Activated gamma-delta T cell (primary cell): Measurements from ENCODE around the gene ALKBH7.

Experiments
- DNase-seq: peaks from one replicate; lab custom pipeline; 2025; lab: John Stamatoyannopoulos, UW

ALKBH7 gene

DNA sequence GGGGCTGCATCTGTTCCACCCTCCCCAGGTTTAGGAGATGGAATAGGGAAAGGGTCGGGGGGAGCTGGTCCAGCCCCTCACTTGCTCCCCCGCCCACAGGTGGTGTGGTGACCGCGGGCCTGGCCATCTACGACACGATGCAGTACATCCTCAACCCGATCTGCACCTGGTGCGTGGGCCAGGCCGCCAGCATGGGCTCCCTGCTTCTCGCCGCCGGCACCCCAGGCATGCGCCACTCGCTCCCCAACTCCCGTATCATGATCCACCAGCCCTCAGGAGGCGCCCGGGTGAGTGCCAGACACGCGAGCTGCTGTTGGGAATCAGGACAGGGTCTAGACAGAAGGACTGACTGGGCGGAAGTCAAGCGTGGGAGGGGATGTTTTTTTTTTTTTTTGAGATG lies 8.2 kb upstream of the ALKBH7 start:
- DNase-seq = no peak

- DNase-seq = peak; percentile 96
Measured at GRCh38 chr19:6373096-6373812, 660 bp downstream of the ALKBH7 start.

GRCh38 chr19:6373813-6374108 lies 1.2 kb downstream of the ALKBH7 start:
- no peak for DNase-seq

- DNase-seq = no peak
Measured at GRCh38 chr19:6374161-6374709, 1.6 kb downstream of the ALKBH7 start.

- no peak for DNase-seq
Measured at GRCh38 chr19:6374711-6375410, 2.3 kb downstream of the ALKBH7 start.

- no peak for DNase-seq
Measured at GRCh38 chr19:6375411-6376010, 2.9 kb downstream of the ALKBH7 start, which contains the start of gene PSPN. PSPN (minus strand) TSS chr19:6375933; CDS start chr19:6375849, 84 bp downstream.

- DNase-seq = no peak
Measured at GRCh38 chr19:6376512-6377190, 4.1 kb downstream of the ALKBH7 start.

DNA sequence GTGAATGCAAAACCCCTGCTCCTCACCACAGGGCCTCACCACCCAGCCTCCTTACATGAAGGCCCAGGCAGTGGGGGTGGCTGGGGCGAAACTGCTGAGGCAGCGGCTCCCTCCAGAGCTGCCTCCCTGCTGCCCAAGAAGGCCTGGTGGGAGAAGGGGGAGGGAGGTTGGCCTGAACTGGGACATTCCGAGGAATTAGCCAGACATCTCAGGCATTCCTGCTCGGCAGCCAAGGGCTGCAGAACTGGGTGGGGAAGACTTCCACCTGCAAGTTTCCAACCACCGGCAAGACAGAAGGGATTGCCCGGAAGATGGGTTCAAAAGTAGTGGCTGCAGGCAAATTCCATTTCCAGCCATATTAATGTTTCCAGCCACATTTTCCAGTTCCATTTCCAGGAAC lies 5.4 kb downstream of the ALKBH7 start:
- DNase-seq = no peak

DNA sequence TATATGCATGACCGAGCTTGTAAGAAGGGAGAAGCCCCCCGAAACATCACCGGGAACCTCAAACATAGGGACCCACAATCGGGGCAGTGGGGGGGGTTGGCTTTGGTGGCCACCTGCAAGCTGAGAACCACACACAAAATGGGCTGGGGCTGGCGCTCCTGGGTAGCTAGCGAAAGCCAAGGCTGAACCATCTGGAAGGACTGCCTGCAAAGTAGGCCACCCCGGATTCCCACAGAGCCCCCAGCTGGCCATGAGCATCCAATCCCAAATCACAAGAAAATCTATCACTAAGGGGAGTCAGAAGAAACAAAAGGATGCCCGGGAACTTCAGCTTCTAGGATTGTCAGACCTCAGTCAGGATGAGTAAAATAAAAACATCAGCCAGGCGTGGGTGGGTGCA lies 5.9 kb downstream of the ALKBH7 start:
- DNase-seq = no peak

- no peak for DNase-seq
Measured at GRCh38 chr19:6379744-6380143, 7.2 kb downstream of the ALKBH7 start.

- no peak for DNase-seq
Measured at GRCh38 chr19:6381030-6381750, 8.6 kb downstream of the ALKBH7 start.

GRCh38 chr19:6383188-6383587 lies 10.6 kb downstream of the ALKBH7 start:
- DNase-seq = no peak

DNA sequence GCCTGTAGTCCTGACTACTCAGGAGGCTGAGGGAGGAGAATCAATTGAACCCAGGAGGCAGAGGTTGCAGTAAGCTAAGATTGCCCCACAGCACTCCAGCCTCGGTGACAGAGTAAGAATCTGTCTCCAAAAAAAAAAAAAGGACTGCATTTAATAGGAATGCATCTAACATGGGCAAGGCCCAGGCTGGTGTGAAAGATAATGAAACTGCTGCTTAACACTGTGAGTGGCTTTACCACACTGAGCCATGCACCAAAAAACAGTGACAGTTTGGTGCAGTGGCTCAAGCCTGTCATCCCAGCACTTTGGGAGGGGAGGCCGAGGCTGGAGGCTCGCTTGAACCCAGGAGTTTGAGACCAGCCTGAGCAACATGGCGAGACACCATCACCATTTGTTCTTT lies 11.8 kb downstream of the ALKBH7 start:
- DNase-seq = no peak

GRCh38 chr19:6387372-6387771 lies 14.8 kb downstream of the ALKBH7 start:
- no peak for DNase-seq

DNA sequence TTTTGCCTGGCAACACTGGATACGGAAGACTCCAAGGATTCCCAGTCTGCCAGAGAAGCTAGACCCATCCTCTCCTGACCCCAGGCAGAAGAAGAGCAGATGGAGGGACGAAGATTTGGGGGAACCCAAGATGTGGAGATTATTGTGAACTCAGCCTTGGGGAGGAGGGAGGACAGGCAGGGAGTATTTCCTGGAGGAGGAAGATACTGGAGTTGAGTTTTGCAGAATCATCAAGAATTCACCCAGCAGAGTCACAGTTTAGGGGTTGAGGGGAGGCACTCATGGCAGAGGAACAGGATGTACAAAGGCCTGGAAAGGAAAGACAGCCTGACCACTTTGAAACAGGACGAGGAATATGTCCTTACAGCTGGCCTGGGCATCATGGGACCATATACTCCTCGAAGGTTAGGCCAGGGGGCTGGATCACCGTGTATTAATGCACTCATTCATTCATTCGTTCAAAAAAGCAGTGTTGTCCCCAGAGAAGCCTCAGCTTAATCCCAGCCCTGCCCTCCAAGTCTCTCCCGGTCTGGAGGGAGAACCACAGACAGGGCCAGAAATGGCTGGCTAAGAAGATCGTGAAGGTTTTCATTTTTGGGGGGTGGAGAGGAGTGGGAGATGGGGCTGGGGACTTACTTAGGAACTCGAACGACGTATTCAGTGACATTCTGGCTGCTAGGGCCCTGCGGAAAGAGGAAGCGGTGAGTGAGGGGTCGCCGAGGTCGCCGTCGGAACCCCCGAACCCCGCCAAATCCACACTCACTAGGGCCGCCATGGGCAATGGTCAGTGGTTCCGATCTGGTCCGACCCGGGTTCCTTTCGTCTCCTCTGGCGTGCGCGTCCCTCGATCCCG lies 19.9 kb downstream of the ALKBH7 start:
- no peak for DNase-seq

DNA sequence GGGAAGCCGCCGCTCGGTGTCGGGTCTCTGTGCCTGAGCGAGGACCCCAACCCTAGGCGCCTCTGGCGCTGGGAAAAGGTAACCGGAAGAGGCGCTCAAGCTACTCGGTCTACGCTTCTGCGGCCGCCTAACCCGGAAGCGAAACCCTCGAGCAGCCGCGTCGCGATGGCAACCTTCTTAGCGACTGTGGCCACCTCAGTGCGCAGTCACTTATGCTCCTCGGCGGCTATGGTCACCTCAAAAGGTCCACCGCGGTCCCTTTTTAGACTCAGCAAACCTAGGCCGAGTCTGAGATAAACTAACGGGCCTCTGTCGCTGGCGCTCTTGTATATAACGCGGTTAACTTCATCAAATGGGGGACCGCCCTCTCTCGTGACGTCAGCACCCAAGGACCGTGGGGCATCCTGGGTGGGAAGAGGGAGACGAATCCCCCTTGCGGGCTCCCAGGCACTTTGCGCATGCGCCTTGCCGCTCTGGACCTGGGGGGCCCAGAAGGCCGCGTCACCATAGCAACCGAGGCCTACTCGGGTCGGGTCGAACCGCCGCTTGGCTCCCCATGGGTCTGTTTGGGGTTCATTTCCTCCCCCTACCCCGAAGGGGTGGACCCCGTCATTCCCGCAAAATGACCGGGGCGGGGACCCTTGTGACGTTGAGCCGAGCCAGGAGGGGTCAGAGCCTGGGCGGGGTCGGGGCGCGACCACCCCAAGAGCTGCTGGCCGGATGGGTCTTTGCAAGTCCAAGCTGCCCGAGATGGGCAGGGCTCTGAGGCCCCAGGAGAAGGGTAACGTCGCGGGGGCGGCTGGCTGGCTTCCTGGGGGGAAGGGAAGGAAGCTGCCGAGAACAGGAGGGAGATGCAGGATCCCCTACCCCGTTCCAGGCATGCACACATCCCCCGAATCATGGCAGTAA lies 20.7 kb downstream of the ALKBH7 start, which contains the start of gene GTF2F1:
TSS of gene GTF2F1 (minus strand) at position 91 of the 909 bp plus-strand sequence. CDS start 169 bp downstream, outside the sequence.
- peak; percentile 78 for DNase-seq

DNA sequence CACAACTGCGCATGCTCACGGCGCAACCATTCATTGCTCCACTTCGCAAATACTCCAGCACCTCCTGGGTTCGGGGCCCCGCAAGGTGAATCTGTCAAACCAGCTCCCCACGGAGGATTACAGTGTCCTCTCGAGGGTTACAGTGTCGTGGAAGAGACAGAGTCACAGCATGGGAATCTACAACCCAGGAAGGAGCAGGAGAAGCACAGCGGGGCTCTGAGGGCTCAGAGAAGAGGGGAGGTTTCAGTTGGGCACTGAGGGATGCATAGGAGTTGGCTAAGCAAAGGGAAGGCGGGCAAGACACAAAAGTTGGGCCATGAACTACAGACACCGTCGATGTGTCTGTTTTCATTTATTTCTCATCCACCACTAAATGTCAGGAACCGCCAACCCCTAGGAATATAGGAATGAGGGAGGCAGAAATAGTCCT lies 21.4 kb downstream of the ALKBH7 start:
- no peak for DNase-seq

DNA sequence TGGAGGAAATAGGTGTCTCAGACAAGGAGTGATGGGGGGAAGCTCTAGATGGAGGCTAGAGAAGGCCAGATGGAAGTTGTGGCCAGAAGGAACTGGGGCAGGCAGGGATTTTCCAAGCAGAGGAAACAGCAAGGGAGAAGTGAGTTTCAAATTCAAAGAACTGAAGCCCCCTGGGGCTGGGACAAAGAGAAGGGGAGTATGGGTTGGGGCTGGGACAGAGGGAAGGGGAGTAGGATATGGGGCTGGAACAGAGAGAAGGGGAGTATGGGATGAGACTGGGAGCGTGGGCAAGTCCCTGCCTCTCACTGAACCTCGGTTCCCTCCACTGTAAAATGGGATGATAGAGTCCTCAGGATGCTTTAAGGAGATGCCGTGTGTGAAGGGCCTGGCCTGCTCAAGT lies 22.2 kb downstream of the ALKBH7 start:
- no peak for DNase-seq

- no peak for DNase-seq
Measured at GRCh38 chr19:6396305-6396704, 23.7 kb downstream of the ALKBH7 start.
